MM.1S (cell line): ENCODE measurements around the gene GRIK2.

Experiments
- DNase-seq: peaks from one replicate; pipeline ENCODE4 v3.0.0-alpha.2; 2015
- H2AFZ ChIP-seq: fragments of 300-600 bp; sonication (generic); 2 replicates; pipeline ENCODE4 v1.6.0; 2016; ENCODE audit warnings: antibody characterized with exemption, low read length
- H3F3A ChIP-seq: fragments of 300-600 bp; sonication (generic); 2 replicates; pipeline ENCODE4 v1.6.1; 2016; ENCODE audit warnings: mild to moderate bottlenecking, antibody characterized with exemption, low read length, moderate library complexity, mixed read lengths; ENCODE audit not compliant: insufficient read depth
- H3K27ac ChIP-seq: fragments of 300-600 bp; sonication (generic); 2 replicates; pipeline ENCODE4 v1.5.1; 2016; ENCODE audit warnings: mild to moderate bottlenecking, low read length
- H3K27me3 ChIP-seq: fragments of 300-600 bp; sonication (generic); replicated peaks from 2 replicates; pipeline ENCODE4 v1.6.0; 2016; ENCODE audit warnings: low read length; ENCODE audit not compliant: insufficient read depth
- H3K36me3 ChIP-seq: fragments of 300-600 bp; sonication (generic); replicated peaks from 2 replicates; pipeline ENCODE4 v1.6.1; 2016; ENCODE audit warnings: mild to moderate bottlenecking, low read length, mixed read lengths; ENCODE audit not compliant: insufficient read depth
- H3K4me1 ChIP-seq: fragments of 300-600 bp; sonication (generic); 2 replicates; pipeline ENCODE4 v1.6.1; 2016; ENCODE audit warnings: low read length, mixed read lengths
- H3K4me2 ChIP-seq: fragments of 300-600 bp; sonication (generic); 2 replicates; pipeline ENCODE4 v1.6.0; 2016; ENCODE audit warnings: low read depth, low read length
- H3K4me3 ChIP-seq: fragments of 300-600 bp; sonication (generic); 2 replicates; pipeline ENCODE4 v1.5.1; 2016; ENCODE audit warnings: low read length, mixed read lengths
- H3K79me2 ChIP-seq: fragments of 300-600 bp; sonication (generic); 2 replicates; pipeline ENCODE4 v1.6.1; 2016; ENCODE audit warnings: mixed run types, low read length, mixed read lengths
- H3K9ac ChIP-seq: fragments of 300-600 bp; sonication (generic); 2 replicates; pipeline ENCODE4 v1.6.1; 2016; ENCODE audit warnings: low read length, mixed read lengths
- H3K9me2 ChIP-seq: fragments of 300-600 bp; sonication (generic); replicated peaks from 2 replicates; pipeline ENCODE4 v1.6.1; 2016; ENCODE audit warnings: mild to moderate bottlenecking, low read length, mixed read lengths; ENCODE audit not compliant: insufficient read depth
- H3K9me3 ChIP-seq: fragments of 300-600 bp; sonication (generic); replicated peaks from 2 replicates; pipeline ENCODE4 v1.6.1; 2016; ENCODE audit warnings: mild to moderate bottlenecking, low read length, mixed read lengths; ENCODE audit not compliant: insufficient read depth
- H4K20me1 ChIP-seq: fragments of 300-600 bp; sonication (generic); 2 replicates; pipeline ENCODE4 v1.6.1; 2016; ENCODE audit warnings: mild to moderate bottlenecking, low read length, moderate library complexity, mixed read lengths; ENCODE audit not compliant: insufficient read depth
- EZH2 ChIP-seq: fragments of 300-600 bp; sonication (generic); optimal IDR thresholded peaks from 2 replicates; pipeline ENCODE3; 2017; ENCODE audit warnings: low read depth, mild to moderate bottlenecking, antibody characterized with exemption, low read length, mixed read lengths
- EZH2phosphoT487 ChIP-seq: fragments of 300-600 bp; sonication (generic); IDR thresholded peaks from 2 replicates; pipeline ENCODE4 v1.6.1; 2018; ENCODE audit warnings: antibody characterized with exemption, low read length
- TF ChIP-seq, protein P1 (sequence below): fragments of 300-600 bp; sonication (generic); IDR thresholded peaks from 2 replicates; pipeline ENCODE4 v1.5.1; 2016; ENCODE audit warnings: antibody characterized with exemption, low read length, mixed read lengths

GRIK2 gene

GRCh38 chr6:101429270-101429669 lies 35.8 kb downstream of the GRIK2 start:
- Histone ChIP-seq H3K36me3 (no peaks in the 10 kb centered on the region), H3K4me3 (no peak overlapping the region), H3K9ac (no peak overlapping the region), H3K4me2 (no peak overlapping the region), H4K20me1 (no peaks in the 10 kb centered on the region), H3K27me3 (no peaks in the 10 kb centered on the region), H3K9me3 (no peaks in the 10 kb centered on the region), H3K4me1 (no peaks in the 10 kb centered on the region), H3K79me2 (no peaks in the 10 kb centered on the region), H2AFZ (no peak overlapping the region), H3K27ac (no peak overlapping the region), H3K9me2 (no peaks in the 10 kb centered on the region), H3F3A (no peaks in the 10 kb centered on the region)
- TF ChIP-seq EZH2 (no peak), EZH2phosphoT487 (no peak)
- TF ChIP-seq, protein P1, sequence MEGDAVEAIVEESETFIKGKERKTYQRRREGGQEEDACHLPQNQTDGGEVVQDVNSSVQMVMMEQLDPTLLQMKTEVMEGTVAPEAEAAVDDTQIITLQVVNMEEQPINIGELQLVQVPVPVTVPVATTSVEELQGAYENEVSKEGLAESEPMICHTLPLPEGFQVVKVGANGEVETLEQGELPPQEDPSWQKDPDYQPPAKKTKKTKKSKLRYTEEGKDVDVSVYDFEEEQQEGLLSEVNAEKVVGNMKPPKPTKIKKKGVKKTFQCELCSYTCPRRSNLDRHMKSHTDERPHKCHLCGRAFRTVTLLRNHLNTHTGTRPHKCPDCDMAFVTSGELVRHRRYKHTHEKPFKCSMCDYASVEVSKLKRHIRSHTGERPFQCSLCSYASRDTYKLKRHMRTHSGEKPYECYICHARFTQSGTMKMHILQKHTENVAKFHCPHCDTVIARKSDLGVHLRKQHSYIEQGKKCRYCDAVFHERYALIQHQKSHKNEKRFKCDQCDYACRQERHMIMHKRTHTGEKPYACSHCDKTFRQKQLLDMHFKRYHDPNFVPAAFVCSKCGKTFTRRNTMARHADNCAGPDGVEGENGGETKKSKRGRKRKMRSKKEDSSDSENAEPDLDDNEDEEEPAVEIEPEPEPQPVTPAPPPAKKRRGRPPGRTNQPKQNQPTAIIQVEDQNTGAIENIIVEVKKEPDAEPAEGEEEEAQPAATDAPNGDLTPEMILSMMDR: no peak
- DNase-seq: no peak

DNA sequence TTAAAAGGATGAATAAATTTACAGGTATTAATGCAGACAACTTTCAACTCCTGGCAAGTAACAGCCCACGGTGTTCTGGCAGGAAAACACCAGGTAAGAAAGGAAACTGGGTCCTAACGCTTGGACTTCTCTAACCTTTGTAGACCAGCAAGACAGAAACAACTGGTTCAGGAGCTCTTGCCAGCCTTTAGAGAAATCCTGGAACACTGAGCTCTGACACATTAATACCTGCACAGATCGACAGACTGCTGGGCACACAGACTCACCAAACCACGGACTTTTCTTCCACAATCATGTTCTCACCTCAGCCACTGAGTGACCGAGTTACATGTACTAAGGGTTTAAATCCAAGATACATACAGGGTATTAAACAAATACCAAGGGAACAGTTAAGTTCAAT lies 36.3 kb downstream of the GRIK2 start:
- no peak overlapping the region for H3K27ac ChIP-seq

GRCh38 chr6:101433141-101433540 lies 39.6 kb downstream of the GRIK2 start:
- Histone ChIP-seq H3K27ac (no peak overlapping the region), H3K9me2 (no peaks in the 10 kb centered on the region), H2AFZ (no peak overlapping the region), H3K27me3 (no peaks in the 10 kb centered on the region), H3K4me3 (no peak overlapping the region), H3K4me1 (no peaks in the 10 kb centered on the region), H3F3A (no peaks in the 10 kb centered on the region), H3K9ac (no peak overlapping the region), H4K20me1 (no peaks in the 10 kb centered on the region), H3K9me3 (no peaks in the 10 kb centered on the region), H3K79me2 (no peaks in the 10 kb centered on the region), H3K36me3 (no peaks in the 10 kb centered on the region), H3K4me2 (no peak overlapping the region)
- TF ChIP-seq EZH2: no peak
- no peak for TF ChIP-seq EZH2phosphoT487
- TF ChIP-seq, protein P1: no peak
- DNase-seq: no peak

More for the DNA sequence above, 36.3 kb downstream of the GRIK2 start:
- no peaks in the 10 kb centered on the region for H3K4me1 ChIP-seq
- H3K36me3 ChIP-seq: no peaks in the 10 kb centered on the region
- H3K27me3 ChIP-seq: no peaks in the 10 kb centered on the region
- H3F3A ChIP-seq: no peaks in the 10 kb centered on the region
- H2AFZ ChIP-seq: no peak overlapping the region
- H3K4me3 ChIP-seq: no peak overlapping the region
- no peak for TF ChIP-seq EZH2
- TF ChIP-seq, protein P1: no peak
- no peak for TF ChIP-seq EZH2phosphoT487
- H3K9me3 ChIP-seq: no peaks in the 10 kb centered on the region
- no peak overlapping the region for H3K4me2 ChIP-seq
- no peaks in the 10 kb centered on the region for H4K20me1 ChIP-seq
- H3K79me2 ChIP-seq: no peaks in the 10 kb centered on the region
- DNase-seq: no peak
- no peak overlapping the region for H3K9ac ChIP-seq
- no peaks in the 10 kb centered on the region for H3K9me2 ChIP-seq

DNA sequence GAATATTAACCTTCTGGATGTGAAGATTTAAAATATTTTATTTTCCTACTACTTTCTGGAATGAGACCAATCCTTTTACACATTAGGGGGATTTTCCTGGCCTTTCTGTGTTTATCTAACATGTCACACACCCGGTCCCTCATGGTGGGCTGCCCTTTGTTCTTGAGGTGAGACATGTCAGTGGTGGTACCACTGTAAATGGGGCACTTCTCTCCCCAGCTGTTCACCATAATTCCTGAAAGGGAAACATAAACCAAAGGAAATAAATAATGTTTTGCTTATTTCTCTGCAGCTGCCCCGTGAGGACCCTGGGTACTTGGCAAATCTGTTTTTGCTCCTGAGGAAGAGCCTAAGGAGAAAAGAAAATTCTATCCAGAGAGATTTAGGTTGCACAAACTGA lies 41.1 kb downstream of the GRIK2 start:
- no peaks in the 10 kb centered on the region for H3K27me3 ChIP-seq

More for the DNA sequence above, 41.1 kb downstream of the GRIK2 start:
- H3K9me2 ChIP-seq: no peaks in the 10 kb centered on the region
- no peaks in the 10 kb centered on the region for H3K4me1 ChIP-seq
- H3K9me3 ChIP-seq: no peaks in the 10 kb centered on the region
- no peak overlapping the region for H2AFZ ChIP-seq
- no peak overlapping the region for H3K4me2 ChIP-seq
- H3K9ac ChIP-seq: no peak overlapping the region
- no peaks in the 10 kb centered on the region for H3K79me2 ChIP-seq
- H3K36me3 ChIP-seq: no peaks in the 10 kb centered on the region
- H3F3A ChIP-seq: no peaks in the 10 kb centered on the region
- H3K27ac ChIP-seq: no peak overlapping the region
- TF ChIP-seq EZH2: no peak
- no peak for TF ChIP-seq EZH2phosphoT487
- TF ChIP-seq, protein P1: no peak
- H4K20me1 ChIP-seq: no peaks in the 10 kb centered on the region
- no peak for DNase-seq
- no peak overlapping the region for H3K4me3 ChIP-seq
